ENCODE results near the gene GNG5. TPM values are rescaled to one million over a fixed set of nuclear protein-coding genes. Genes with fewer than 3 reads are reported as not detected.

Gene GNG5
- 11.4 and 15.4 TPM in 2 replicates for total RNA-seq

GRCh38 chr1:84506002-84506728 is at the start of gene GNG5, which contains the start of gene SPATA1:
GNG5 (minus strand) TSS chr1:84506581; CDS start chr1:84506091, 490 bp downstream.
SPATA1 (plus strand) TSS chr1:84506386; CDS start chr1:84516360, 9,974 bp downstream.

GRCh38 chr1:84478876-84479868 is 27.2 kb downstream of the GNG5 start, which contains the start of gene RPF1:
RPF1 (plus strand) TSS chr1:84479266; CDS start chr1:84479282, 16 bp downstream.

Other genes starting within 250 kb of the GNG5 start
- 0.25 and 0.77 TPM in 2 replicates for gene SAMD13, start 204.9 kb downstream of the GNG5 start, total RNA-seq
- gene DNASE2B, start 108.1 kb downstream of the GNG5 start, total RNA-seq = not detected in 2 replicates
- 32.7 and 44.7 TPM in 2 replicates for gene RPF1, start 27.3 kb downstream of the GNG5 start, total RNA-seq
- 0.37 and 1.1 TPM in 2 replicates for gene SPATA1, start 195 bp downstream of the GNG5 start, total RNA-seq
- 11.6 and 16.4 TPM in 2 replicates for gene CTBS, start 67.9 kb upstream of the GNG5 start, total RNA-seq
- 58.5 and 83.6 TPM in 2 replicates for gene SSX2IP, start 183.9 kb upstream of the GNG5 start, total RNA-seq